Measurements from ENCODE around the gene ADAMTS4. TPM values are rescaled to one million over a fixed set of nuclear protein-coding genes. Genes with fewer than 3 reads are reported as not detected.

The ADAMTS4 gene
- total RNA-seq, 1 donor from 2014 or later = 12.5 TPM

- no peak for DNase-seq (ENCODE audit: low read depth in 2 of 2)
Measured at GRCh38 chr1:161174911-161175310, 23.9 kb downstream of the ADAMTS4 start.

- no peak for DNase-seq (ENCODE audit: low read depth in 2 of 2)
Measured at GRCh38 chr1:161173711-161174110, 25.1 kb downstream of the ADAMTS4 start.

GRCh38 chr1:161172776-161173376 lies 26.0 kb downstream of the ADAMTS4 start:
- DNase-seq (ENCODE audit: low read depth in 2 of 2) = peak in 1 of 2 donors; percentile 19

- DNase-seq (ENCODE audit: low read depth in 2 of 2) = no peak
Measured at GRCh38 chr1:161172349-161172748, 26.5 kb downstream of the ADAMTS4 start.

- no peak for DNase-seq (ENCODE audit: low read depth in 2 of 2)
Measured at GRCh38 chr1:161171696-161172095, 27.2 kb downstream of the ADAMTS4 start.

- DNase-seq (ENCODE audit: low read depth in 2 of 2) = no peak
Measured at GRCh38 chr1:161171191-161171590, 27.7 kb downstream of the ADAMTS4 start.

- DNase-seq (ENCODE audit: low read depth in 2 of 2) = no peak
Measured at GRCh38 chr1:161168906-161169305, 29.9 kb downstream of the ADAMTS4 start.

GRCh38 chr1:161166669-161167548 lies 31.9 kb downstream of the ADAMTS4 start:
- DNase-seq (ENCODE audit: low read depth in 2 of 2) = peak in 1 of 2 donors; percentile 17

- peak; percentile 98 to 99 for DNase-seq (ENCODE audit: low read depth in 2 of 2)
Measured at GRCh38 chr1:161165742-161166668, 32.8 kb downstream of the ADAMTS4 start, which contains the start of gene PPOX. Gene PPOX, plus strand, starts transcription at chr1:161166426. Its CDS starts 422 bp downstream, at chr1:161166848.

- DNase-seq (ENCODE audit: low read depth in 2 of 2) = no peak
Measured at GRCh38 chr1:161164901-161165610, 33.8 kb downstream of the ADAMTS4 start.

GRCh38 chr1:161163793-161164192 lies 35.1 kb downstream of the ADAMTS4 start:
- DNase-seq (ENCODE audit: low read depth in 2 of 2) = no peak

- DNase-seq (ENCODE audit: low read depth in 2 of 2) = no peak
Measured at GRCh38 chr1:161162806-161163205, 36.0 kb downstream of the ADAMTS4 start.

GRCh38 chr1:161162052-161162451 lies 36.8 kb downstream of the ADAMTS4 start:
- no peak for DNase-seq (ENCODE audit: low read depth in 2 of 2)

GRCh38 chr1:161161652-161162051 lies 37.2 kb downstream of the ADAMTS4 start:
- no peak for DNase-seq (ENCODE audit: low read depth in 2 of 2)

GRCh38 chr1:161160671-161161145 lies 38.1 kb downstream of the ADAMTS4 start:
- DNase-seq (ENCODE audit: low read depth in 2 of 2) = no peak

GRCh38 chr1:161159913-161160243 lies 39.0 kb downstream of the ADAMTS4 start:
- DNase-seq (ENCODE audit: low read depth in 2 of 2) = no peak

GRCh38 chr1:161159087-161159912 lies 39.6 kb downstream of the ADAMTS4 start, which contains the start of gene USP21:
Gene USP21, plus strand, starts transcription at chr1:161159500. Its CDS starts 1,141 bp downstream, at chr1:161160641.
- peak; percentile 78 to 90 for DNase-seq (ENCODE audit: low read depth in 2 of 2)

- DNase-seq (ENCODE audit: low read depth in 2 of 2) = no peak
Measured at GRCh38 chr1:161158316-161159010, 40.4 kb downstream of the ADAMTS4 start.

- no peak for DNase-seq (ENCODE audit: low read depth in 2 of 2)
Measured at GRCh38 chr1:161157867-161158266, 41.0 kb downstream of the ADAMTS4 start.

All from dermis microvascular lymphatic vessel endothelial cell (primary cell).